ENCODE results near the gene COPS9. TPM values are rescaled to one million over a fixed set of nuclear protein-coding genes. Genes with fewer than 3 reads are reported as not detected.
A peak's percentile ranks its signal among the peaks of the same experiment; 100 is the strongest.

The COPS9 gene
- total and polyA plus RNA-seq, 2 experiments from 2014 or later: 91.7 to 629 TPM

GRCh38 chr2:240121675-240122074 lies 14.4 kb downstream of the COPS9 start:
- Histone ChIP-seq H4K20me1 (replicated peaks; ENCODE audit: insufficient read depth) (no peaks in the 10 kb centered on the region), H3K4me3 (no peak overlapping the region), H3K27ac (ENCODE audit: low read depth) (no peak overlapping the region), H3K27me3 (ENCODE audit: insufficient read depth) (no peaks in the 10 kb centered on the region), H3K4me2 (no peak overlapping the region), H3K79me2 (replicated peaks; ENCODE audit: insufficient read depth) (no peaks in the 10 kb centered on the region), H2AFZ (no peak overlapping the region), H3K4me1 (ENCODE audit: insufficient read depth) (no peaks in the 10 kb centered on the region), H3K36me3 (ENCODE audit: insufficient read depth) (no peaks in the 10 kb centered on the region), H3F3A (replicated peaks; ENCODE audit: low read depth) (no peaks in the 10 kb centered on the region), H3K9me2 (ENCODE audit: insufficient read depth) (no peaks in the 10 kb centered on the region)
- H3K4me3 Mint-ChIP-seq: no peak overlapping the region
- ATAC-seq (peak; percentile 41; the same call in 2 of the 3 replicates), DNase-seq (ENCODE audit: low spot score) (no peak)
- H3K36me3 Mint-ChIP-seq (ENCODE audit: low read depth): peaks cover 13% of the 10 kb centered on the region; the same call in 2 of the 3 replicates
- TF ChIP-seq JUNB (IDR thresholded peaks at IDR 0.05; ENCODE audit: unreplicated experiment): no peak
- no peak for TF ChIP-seq STAT1 (IDR thresholded peaks at IDR 0.05; ENCODE audit: unreplicated experiment)
- TF ChIP-seq NANOG (IDR thresholded peaks at IDR 0.05; ENCODE audit: borderline replicate concordance): no peak
- no peak for TF ChIP-seq EZH2 (IDR thresholded peaks at IDR 0.05; ENCODE audit: low read depth, unreplicated experiment)
- TF ChIP-seq CREB1 (CRISPR knock-in tag; IDR thresholded peaks at IDR 0.05; ENCODE audit: low read depth): no peak
- TF ChIP-seq POLR2AphosphoS5 (IDR thresholded peaks at IDR 0.05; ENCODE audit: low read depth): no peak
- no peak for TF ChIP-seq ZNF331 (CRISPR knock-in tag; IDR thresholded peaks at IDR 0.05; ENCODE audit: low read depth)
- no peak for TF ChIP-seq ZNF114 (CRISPR knock-in tag; IDR thresholded peaks at IDR 0.05)
- no peak for TF ChIP-seq REST (IDR thresholded peaks at IDR 0.05; ENCODE audit: unreplicated experiment)
- no peak for TF ChIP-seq ETS1 (IDR thresholded peaks at IDR 0.05)
- TF ChIP-seq, protein P1, sequence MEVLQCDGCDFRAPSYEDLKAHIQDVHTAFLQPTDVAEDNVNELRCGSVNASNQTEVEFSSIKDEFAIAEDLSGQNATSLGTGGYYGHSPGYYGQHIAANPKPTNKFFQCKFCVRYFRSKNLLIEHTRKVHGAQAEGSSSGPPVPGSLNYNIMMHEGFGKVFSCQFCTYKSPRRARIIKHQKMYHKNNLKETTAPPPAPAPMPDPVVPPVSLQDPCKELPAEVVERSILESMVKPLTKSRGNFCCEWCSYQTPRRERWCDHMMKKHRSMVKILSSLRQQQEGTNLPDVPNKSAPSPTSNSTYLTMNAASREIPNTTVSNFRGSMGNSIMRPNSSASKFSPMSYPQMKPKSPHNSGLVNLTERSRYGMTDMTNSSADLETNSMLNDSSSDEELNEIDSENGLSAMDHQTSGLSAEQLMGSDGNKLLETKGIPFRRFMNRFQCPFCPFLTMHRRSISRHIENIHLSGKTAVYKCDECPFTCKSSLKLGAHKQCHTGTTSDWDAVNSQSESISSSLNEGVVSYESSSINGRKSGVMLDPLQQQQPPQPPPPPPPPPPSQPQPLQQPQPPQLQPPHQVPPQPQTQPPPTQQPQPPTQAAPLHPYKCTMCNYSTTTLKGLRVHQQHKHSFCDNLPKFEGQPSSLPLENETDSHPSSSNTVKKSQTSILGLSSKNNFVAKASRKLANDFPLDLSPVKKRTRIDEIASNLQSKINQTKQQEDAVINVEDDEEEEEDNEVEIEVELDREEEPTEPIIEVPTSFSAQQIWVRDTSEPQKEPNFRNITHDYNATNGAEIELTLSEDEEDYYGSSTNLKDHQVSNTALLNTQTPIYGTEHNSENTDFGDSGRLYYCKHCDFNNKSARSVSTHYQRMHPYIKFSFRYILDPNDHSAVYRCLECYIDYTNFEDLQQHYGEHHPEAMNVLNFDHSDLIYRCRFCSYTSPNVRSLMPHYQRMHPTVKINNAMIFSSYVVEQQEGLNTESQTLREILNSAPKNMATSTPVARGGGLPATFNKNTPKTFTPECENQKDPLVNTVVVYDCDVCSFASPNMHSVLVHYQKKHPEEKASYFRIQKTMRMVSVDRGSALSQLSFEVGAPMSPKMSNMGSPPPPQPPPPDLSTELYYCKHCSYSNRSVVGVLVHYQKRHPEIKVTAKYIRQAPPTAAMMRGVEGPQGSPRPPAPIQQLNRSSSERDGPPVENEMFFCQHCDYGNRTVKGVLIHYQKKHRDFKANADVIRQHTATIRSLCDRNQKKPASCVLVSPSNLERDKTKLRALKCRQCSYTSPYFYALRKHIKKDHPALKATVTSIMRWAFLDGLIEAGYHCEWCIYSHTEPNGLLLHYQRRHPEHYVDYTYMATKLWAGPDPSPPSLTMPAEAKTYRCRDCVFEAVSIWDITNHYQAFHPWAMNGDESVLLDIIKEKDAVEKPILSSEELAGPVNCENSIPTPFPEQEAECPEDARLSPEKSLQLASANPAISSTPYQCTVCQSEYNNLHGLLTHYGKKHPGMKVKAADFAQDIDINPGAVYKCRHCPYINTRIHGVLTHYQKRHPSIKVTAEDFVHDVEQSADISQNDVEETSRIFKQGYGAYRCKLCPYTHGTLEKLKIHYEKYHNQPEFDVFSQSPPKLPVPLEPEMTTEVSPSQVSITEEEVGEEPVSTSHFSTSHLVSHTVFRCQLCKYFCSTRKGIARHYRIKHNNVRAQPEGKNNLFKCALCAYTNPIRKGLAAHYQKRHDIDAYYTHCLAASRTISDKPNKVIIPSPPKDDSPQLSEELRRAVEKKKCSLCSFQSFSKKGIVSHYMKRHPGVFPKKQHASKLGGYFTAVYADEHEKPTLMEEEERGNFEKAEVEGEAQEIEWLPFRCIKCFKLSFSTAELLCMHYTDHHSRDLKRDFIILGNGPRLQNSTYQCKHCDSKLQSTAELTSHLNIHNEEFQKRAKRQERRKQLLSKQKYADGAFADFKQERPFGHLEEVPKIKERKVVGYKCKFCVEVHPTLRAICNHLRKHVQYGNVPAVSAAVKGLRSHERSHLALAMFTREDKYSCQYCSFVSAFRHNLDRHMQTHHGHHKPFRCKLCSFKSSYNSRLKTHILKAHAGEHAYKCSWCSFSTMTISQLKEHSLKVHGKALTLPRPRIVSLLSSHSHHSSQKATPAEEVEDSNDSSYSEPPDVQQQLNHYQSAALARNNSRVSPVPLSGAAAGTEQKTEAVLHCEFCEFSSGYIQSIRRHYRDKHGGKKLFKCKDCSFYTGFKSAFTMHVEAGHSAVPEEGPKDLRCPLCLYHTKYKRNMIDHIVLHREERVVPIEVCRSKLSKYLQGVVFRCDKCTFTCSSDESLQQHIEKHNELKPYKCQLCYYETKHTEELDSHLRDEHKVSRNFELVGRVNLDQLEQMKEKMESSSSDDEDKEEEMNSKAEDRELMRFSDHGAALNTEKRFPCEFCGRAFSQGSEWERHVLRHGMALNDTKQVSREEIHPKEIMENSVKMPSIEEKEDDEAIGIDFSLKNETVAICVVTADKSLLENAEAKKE (CRISPR knock-in tag; IDR thresholded peaks at IDR 0.05): no peak
- TF ChIP-seq CTCF (conservative IDR thresholded peaks at IDR 0.05; ENCODE audit: low read depth in 2 of 2): no peak
- no peak for TF ChIP-seq EZH2phosphoT487 (IDR thresholded peaks at IDR 0.05; ENCODE audit: unreplicated experiment)
- H3K27me3 Mint-ChIP-seq (ENCODE audit: insufficient read depth, low read depth, poor library complexity): no peaks in the 10 kb centered on the region
- peaks cover 6% of the 10 kb centered on the region; the same call in 1 of the 3 replicates for H3K9me3 Mint-ChIP-seq
- no peaks in the 10 kb centered on the region for H3K4me1 Mint-ChIP-seq
- H3K27ac Mint-ChIP-seq: no peak overlapping the region

Measured in GM23338 (cell line).